Breast epithelium (tissue), 4 donors: ENCODE measurements around the gene TRIM24. TPM values are rescaled to one million over a fixed set of nuclear protein-coding genes. Genes with fewer than 3 reads are reported as not detected.

Experiments
- DNase-seq, 2 donors: peaks; one replicate each; pipeline ENCODE4 v3.0.0-alpha.2; 2019; ENCODE audit warnings: low spot score in 2 of 2
- H3K27ac ChIP-seq, 2 donors: fragments of 200-600 bp; sonication (generic) in 1 of 2; one replicate each; pipeline ENCODE4 v1.5.1; 2016 to 2019; ENCODE audit warnings: mild to moderate bottlenecking in 1 of 2
- H3K27me3 ChIP-seq, 2 donors: fragments of 200-600 bp; sonication (generic) in 1 of 2; one replicate each; pipeline versions ENCODE4 v1.5.1 to v1.6.0; 2017 to 2019; ENCODE audit warnings: control low read depth in 1 of 2, mild to moderate bottlenecking in 1 of 2
- H3K36me3 ChIP-seq: fragments of 200-600 bp; one replicate; pipeline ENCODE4 v1.5.1; 2019
- H3K4me1 ChIP-seq, 2 donors: fragments of 200-600 bp; sonication (generic); one replicate each; pipeline ENCODE4 v1.5.1; 2016 to 2019; ENCODE audit warnings: control low read depth in 1 of 2
- H3K4me3 ChIP-seq, 3 donors: fragments of 200-600 bp; sonication (generic); 1 replicate in 2 of 3; 2 replicates in 1 of 3; pipeline ENCODE4 v1.5.1; 2016 to 2019; ENCODE audit warnings: mild to moderate bottlenecking in 3 of 3, moderate library complexity in 2 of 3
- H3K9me3 ChIP-seq, 2 donors: fragments of 200-600 bp; sonication (generic) in 1 of 2; one replicate each; pipeline ENCODE4 v1.5.1; 2016 to 2019; ENCODE audit warnings: control low read depth in 1 of 2
- CTCF ChIP-seq, 3 donors: fragments of 450-650 bp; IDR thresholded peaks; one replicate each; pipeline ENCODE4 v1.5.1; 2016 to 2017; ENCODE audit warnings: antibody characterized with exemption in 3 of 3, mild to moderate bottlenecking in 3 of 3, moderate library complexity in 3 of 3
- POLR2A ChIP-seq: fragments of 450-650 bp; IDR thresholded peaks from one replicate; pipeline ENCODE4 v1.6.1; 2016; ENCODE audit warnings: antibody characterized with exemption, mild to moderate bottlenecking, moderate library complexity
- POLR2AphosphoS5 ChIP-seq, 3 donors: sonication (generic); formaldehyde crosslinking; IDR thresholded peaks; one replicate each; pipeline ENCODE4 v1.6.1; 2017; ENCODE audit warnings: antibody characterized with exemption in 3 of 3
- intact Hi-C: fragments of 100-400 bp; cut with DNase I; formaldehyde crosslinking; loops from one replicate; pipeline ENCODE4 v1.15.1; 2023; ENCODE audit warnings: low total_unique reads
- total RNA-seq, 3 donors: library from RNA; depleted of rRNA; stranded (reverse); fragments of >200 nt; gene quantifications; one replicate each; pipeline ENCODE4 v1.1.0, GENCODE V29; 2016

The TRIM24 gene
- total RNA-seq, 3 donors from 2014 or later: 15.0 to 28.1 (median 17.7) TPM

- DNase-seq: no peak
- Histone ChIP-seq H3K27me3 (no peaks in the 10 kb centered on the region), H3K4me3 (no peak overlapping the region), H3K27ac (no peak overlapping the region), H3K4me1 (no peaks in the 10 kb centered on the region), H3K36me3 (no peaks in the 10 kb centered on the region), H3K9me3 (peaks cover 0 to 7% of the 10 kb centered on the region in 2 donors)
- TF ChIP-seq POLR2AphosphoS5 (IDR thresholded peaks at IDR 0.05) (no peak), POLR2A (no peak), CTCF (IDR thresholded peaks at IDR 0.05) (no peak)
- intact Hi-C loops: no loop called here
Observed at GRCh38 chr7:138512092-138512858, 52.2 kb downstream of the TRIM24 start.

DNA sequence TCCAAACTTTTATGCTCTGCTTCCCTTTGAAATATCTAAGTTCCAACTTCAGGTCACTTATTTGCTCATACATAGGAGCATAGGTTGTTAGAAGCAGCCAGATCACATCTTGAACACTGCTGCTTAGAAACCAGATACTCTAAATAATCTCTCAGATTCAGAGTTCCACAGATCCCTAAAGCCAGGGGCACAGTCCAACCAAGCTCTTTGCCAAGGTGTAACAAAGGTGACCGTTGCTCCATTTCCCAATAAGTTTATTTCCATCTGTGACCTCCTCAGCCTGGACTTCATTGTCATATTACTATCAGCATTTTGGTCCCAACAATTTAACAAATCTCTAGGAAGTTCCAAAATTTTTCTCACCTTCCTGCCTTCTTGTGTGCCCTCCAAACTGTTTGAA is 52.8 kb downstream of the TRIM24 start:
- no peaks in the 10 kb centered on the region for H3K27me3 ChIP-seq
- H3K27ac ChIP-seq: no peak overlapping the region
- peaks cover 0 to 7% of the 10 kb centered on the region in 2 donors for H3K9me3 ChIP-seq
- TF ChIP-seq POLR2A (no peak), POLR2AphosphoS5 (IDR thresholded peaks at IDR 0.05) (no peak), CTCF (IDR thresholded peaks at IDR 0.05) (no peak)
- no peaks in the 10 kb centered on the region for H3K4me1 ChIP-seq
- intact Hi-C loops: no loop called here
- no peak for DNase-seq
- H3K4me3 ChIP-seq: no peak overlapping the region
- H3K36me3 ChIP-seq: no peaks in the 10 kb centered on the region

DNA sequence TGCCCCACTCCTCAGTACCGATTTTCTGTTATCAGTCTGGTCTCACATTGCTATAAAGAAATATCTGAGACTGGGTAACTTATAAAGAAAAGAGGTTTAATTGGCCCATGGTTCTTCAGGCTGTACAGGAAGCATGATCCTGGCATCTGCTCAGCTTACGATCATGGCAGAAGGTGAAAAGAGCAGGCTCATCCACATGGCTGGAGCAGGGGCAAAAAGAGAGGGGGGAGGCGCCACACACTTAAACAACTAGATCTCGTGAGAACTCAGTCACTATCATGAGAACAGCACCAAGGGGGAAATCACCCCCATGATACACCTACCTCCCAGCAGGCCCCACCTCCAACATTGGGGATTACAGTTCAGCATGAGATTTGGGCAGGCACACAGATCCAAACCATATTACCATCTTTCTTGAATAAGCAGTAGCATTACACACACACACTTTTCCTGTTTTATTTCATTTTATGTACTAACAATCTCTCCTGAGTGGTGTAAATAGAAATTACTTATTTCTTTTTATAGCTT is 53.3 kb downstream of the TRIM24 start:
- Histone ChIP-seq H3K4me3 (no peak overlapping the region), H3K9me3 (peaks cover 0 to 7% of the 10 kb centered on the region in 2 donors), H3K4me1 (no peaks in the 10 kb centered on the region), H3K36me3 (no peaks in the 10 kb centered on the region), H3K27me3 (no peaks in the 10 kb centered on the region), H3K27ac (no peak overlapping the region)
- DNase-seq: no peak
- intact Hi-C loops: no loop called here
- TF ChIP-seq CTCF (IDR thresholded peaks at IDR 0.05) (no peak), POLR2A (no peak), POLR2AphosphoS5 (IDR thresholded peaks at IDR 0.05) (no peak)

GRCh38 chr7:138514044-138514443 is 54.0 kb downstream of the TRIM24 start:
- intact Hi-C loops: no loop called here
- TF ChIP-seq CTCF (IDR thresholded peaks at IDR 0.05): no peak
- TF ChIP-seq POLR2A: no peak
- TF ChIP-seq POLR2AphosphoS5 (IDR thresholded peaks at IDR 0.05): no peak
- no peaks in the 10 kb centered on the region for H3K4me1 ChIP-seq
- DNase-seq: no peak
- peaks cover 0 to 7% of the 10 kb centered on the region in 2 donors for H3K9me3 ChIP-seq
- H3K27me3 ChIP-seq: no peaks in the 10 kb centered on the region
- H3K27ac ChIP-seq: no peak overlapping the region
- H3K4me3 ChIP-seq: no peak overlapping the region
- no peaks in the 10 kb centered on the region for H3K36me3 ChIP-seq

DNA sequence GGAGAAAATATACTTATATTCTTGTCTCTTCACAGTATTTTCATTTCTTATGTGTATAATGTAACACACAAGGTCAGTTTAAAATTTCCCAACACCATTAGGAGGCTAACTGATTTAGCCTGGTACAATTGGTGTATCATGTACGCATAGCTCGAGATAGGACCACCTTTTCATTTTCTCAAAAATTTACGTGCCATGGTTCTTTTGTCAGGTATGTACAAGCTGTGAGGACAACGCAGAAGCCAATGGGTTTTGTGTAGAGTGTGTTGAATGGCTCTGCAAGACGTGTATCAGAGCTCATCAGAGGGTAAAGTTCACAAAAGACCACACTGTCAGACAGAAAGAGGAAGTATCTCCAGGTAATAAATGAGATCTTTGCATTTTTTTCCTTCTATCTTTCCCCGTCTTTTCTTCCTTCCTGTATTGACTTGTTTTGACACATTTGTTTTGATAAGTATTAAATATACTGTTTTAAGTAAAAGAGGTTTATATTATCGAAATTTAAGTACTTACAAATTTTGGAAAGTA is 55.0 kb downstream of the TRIM24 start:
- TF ChIP-seq POLR2AphosphoS5 (IDR thresholded peaks at IDR 0.05) (no peak), POLR2A (no peak)
- no peaks in the 10 kb centered on the region for H3K36me3 ChIP-seq
- peaks cover 0 to 7% of the 10 kb centered on the region in 2 donors for H3K9me3 ChIP-seq
- H3K27ac ChIP-seq: no peak overlapping the region
- H3K4me1 ChIP-seq: no peaks in the 10 kb centered on the region
- H3K4me3 ChIP-seq: no peak overlapping the region
- no peak for DNase-seq
- no peaks in the 10 kb centered on the region for H3K27me3 ChIP-seq
- intact Hi-C loops: no loop called here
